ENCODE results near the gene LRRK1.
"Not testable (repeated sequence)": the region's sequence is repeated elsewhere in the genome, so short reads cannot be mapped to it uniquely, and the experiment has no call there.

The LRRK1 gene

GRCh38 chr15:101069654-101069973 lies 150.5 kb downstream of the LRRK1 start:
- DNase-seq (ENCODE audit: low read depth in 2 of 2): no peak

GRCh38 chr15:101070024-101070423 lies 150.9 kb downstream of the LRRK1 start:
- no peak for DNase-seq (ENCODE audit: low read depth in 2 of 2)

- no peak for DNase-seq (ENCODE audit: low read depth in 2 of 2)
These were observed 151.5 kb downstream of the LRRK1 start for GRCh38 chr15:101070502-101071273.

GRCh38 chr15:101071651-101072050 lies 152.5 kb downstream of the LRRK1 start:
- no peak for DNase-seq (ENCODE audit: low read depth in 2 of 2)

GRCh38 chr15:101072235-101072634 lies 153.1 kb downstream of the LRRK1 start:
- not testable (repeated sequence) for DNase-seq (ENCODE audit: low read depth in 2 of 2)

- DNase-seq (ENCODE audit: low read depth in 2 of 2): not testable (repeated sequence)
These were observed 158.9 kb downstream of the LRRK1 start for GRCh38 chr15:101077806-101078668.

- DNase-seq (ENCODE audit: low read depth in 2 of 2): no peak
These were observed 159.6 kb downstream of the LRRK1 start for GRCh38 chr15:101078669-101079323.

GRCh38 chr15:101081900-101082299 lies 162.7 kb downstream of the LRRK1 start:
- DNase-seq (ENCODE audit: low read depth in 2 of 2): no peak

- no peak for DNase-seq (ENCODE audit: low read depth in 2 of 2)
These were observed 164.3 kb downstream of the LRRK1 start for GRCh38 chr15:101083336-101084045.

GRCh38 chr15:101084801-101085200 lies 165.6 kb downstream of the LRRK1 start:
- no peak for DNase-seq (ENCODE audit: low read depth in 2 of 2)

GRCh38 chr15:101085311-101085700 lies 166.1 kb downstream of the LRRK1 start:
- DNase-seq (ENCODE audit: low read depth in 2 of 2): no peak

GRCh38 chr15:101086394-101087171 lies 167.4 kb downstream of the LRRK1 start:
- DNase-seq (ENCODE audit: low read depth in 2 of 2): no peak

- DNase-seq (ENCODE audit: low read depth in 2 of 2): no peak
These were observed 168.1 kb downstream of the LRRK1 start for GRCh38 chr15:101087172-101087769.

- no peak for DNase-seq (ENCODE audit: low read depth in 2 of 2)
These were observed 169.1 kb downstream of the LRRK1 start for GRCh38 chr15:101088271-101088670.

- peak; percentile 70 to 86 for DNase-seq (ENCODE audit: low read depth in 2 of 2)
These were observed 169.8 kb downstream of the LRRK1 start for GRCh38 chr15:101088788-101089578.

- DNase-seq (ENCODE audit: low read depth in 2 of 2): no peak
These were observed 170.6 kb downstream of the LRRK1 start for GRCh38 chr15:101089579-101090427.

- DNase-seq (ENCODE audit: low read depth in 2 of 2): no peak
These were observed 171.3 kb downstream of the LRRK1 start for GRCh38 chr15:101090428-101090790.

GRCh38 chr15:101091080-101092017 lies 172.2 kb downstream of the LRRK1 start:
- DNase-seq (ENCODE audit: low read depth in 2 of 2): no peak
